Esophagus muscularis mucosa (tissue), 4 donors: ENCODE results near the gene AUTS2. TPM values are rescaled to one million over a fixed set of nuclear protein-coding genes. Genes with fewer than 3 reads are reported as not detected.

Experiments used
- DNase-seq: peaks from one replicate; pipeline ENCODE4 v3.0.0-alpha.2; 2017; ENCODE audit errors: extremely low spot score
- H3K27ac ChIP-seq, 4 donors: fragments of 200-600 bp; sonication (generic); replicated peaks in 1 of 4; 1 replicate in 3 of 4; 2 replicates in 1 of 4; pipeline ENCODE4 v1.5.1; 2016 to 2019; ENCODE audit warnings: mild to moderate bottlenecking in 1 of 4
- H3K27me3 ChIP-seq, 4 donors: fragments of 200-600 bp; sonication (generic); one replicate each; pipeline versions ENCODE4 v1.5.1 to v1.6.0; 2016 to 2019
- H3K36me3 ChIP-seq, 4 donors: fragments of 200-600 bp; sonication (generic); one replicate each; pipeline ENCODE4 v1.5.1; 2016 to 2019
- H3K4me1 ChIP-seq, 4 donors: fragments of 200-600 bp; sonication (generic); one replicate each; pipeline ENCODE4 v1.5.1; 2016 to 2019
- H3K4me3 ChIP-seq, 4 donors: fragments of 200-600 bp; sonication (generic); 1 replicate in 2 of 4; 2 replicates in 2 of 4; pipeline ENCODE4 v1.5.1; 2016 to 2019; ENCODE audit warnings: mild to moderate bottlenecking in 4 of 4, moderate library complexity in 1 of 4
- H3K9me3 ChIP-seq, 4 donors: fragments of 200-600 bp; sonication (generic); 1 replicate in 3 of 4; 2 replicates in 1 of 4; pipeline ENCODE4 v1.5.1; 2016 to 2019
- EP300 ChIP-seq: sonication (generic); formaldehyde crosslinking; IDR thresholded peaks from one replicate; pipeline ENCODE4 v1.6.1; 2017; ENCODE audit warnings: antibody characterized with exemption
- POLR2A ChIP-seq: fragments of 450-650 bp; IDR thresholded peaks from one replicate; pipeline ENCODE4 v1.6.1; 2017; ENCODE audit warnings: antibody characterized with exemption, moderate library complexity, mild to moderate bottlenecking, low read depth
- POLR2AphosphoS5 ChIP-seq, 2 donors: sonication (generic); formaldehyde crosslinking; IDR thresholded peaks; one replicate each; pipeline ENCODE4 v1.6.1; 2017; ENCODE audit warnings: antibody characterized with exemption in 2 of 2
- WGBS: methylation state at CpG from one replicate; pipeline ENCODE4 v1.1.5; 2018; 5-methylcytosine and 5-hydroxymethylcytosine counted together
- intact Hi-C: fragments of 100-400 bp; cut with DNase I; formaldehyde crosslinking; loops from one replicate; pipeline ENCODE4 v1.15.1; 2023
- total RNA-seq, 4 donors: library from RNA; depleted of rRNA; stranded (reverse); fragments of >200 nt; gene quantifications; one replicate each; pipeline versions ENCODE4 v1.1.0 to v1.2.1, GENCODE V29; 2016
- TF ChIP-seq, protein P1 (sequence below), 3 experiments: fragments of 200-600 bp in 2 of 3; fragments of 450-650 bp in 1 of 3; sonication (generic) in 2 of 3; IDR thresholded peaks; one replicate each; pipeline ENCODE4 v1.5.1; 2017 to 2019; ENCODE audit warnings: antibody characterized with exemption in 3 of 3, mild to moderate bottlenecking in 2 of 3, moderate library complexity in 1 of 3

The AUTS2 gene
- total RNA-seq, 4 donors from 2014 or later = 18.5 to 44.9 (median 34.2) TPM

DNA sequence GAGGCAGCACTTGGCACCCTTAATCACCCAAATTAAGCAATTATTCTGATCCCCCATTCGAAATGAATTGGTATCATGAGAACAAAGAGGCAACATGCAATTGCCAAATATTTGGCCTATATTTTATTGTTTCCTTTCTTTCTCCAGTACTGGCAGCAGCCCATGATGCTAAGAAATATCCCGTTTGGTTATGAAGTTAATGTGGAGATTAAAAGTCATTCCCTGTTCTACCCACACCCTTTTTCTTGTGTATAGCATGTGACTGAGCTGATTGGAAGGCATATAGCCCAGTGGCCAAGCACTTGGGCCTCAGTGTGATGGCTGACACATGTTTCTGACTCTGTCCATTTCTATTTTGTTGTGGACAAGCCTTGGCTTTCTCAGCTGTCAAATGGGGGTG, 841.4 kb downstream of the AUTS2 start:
- WGBS = 80% methylated on average over 2 of the region's 2 CpGs
- TF ChIP-seq POLR2AphosphoS5 (IDR thresholded peaks at IDR 0.05) (no peak), POLR2A (no peak), EP300 (no peak)
- TF ChIP-seq, protein P1, sequence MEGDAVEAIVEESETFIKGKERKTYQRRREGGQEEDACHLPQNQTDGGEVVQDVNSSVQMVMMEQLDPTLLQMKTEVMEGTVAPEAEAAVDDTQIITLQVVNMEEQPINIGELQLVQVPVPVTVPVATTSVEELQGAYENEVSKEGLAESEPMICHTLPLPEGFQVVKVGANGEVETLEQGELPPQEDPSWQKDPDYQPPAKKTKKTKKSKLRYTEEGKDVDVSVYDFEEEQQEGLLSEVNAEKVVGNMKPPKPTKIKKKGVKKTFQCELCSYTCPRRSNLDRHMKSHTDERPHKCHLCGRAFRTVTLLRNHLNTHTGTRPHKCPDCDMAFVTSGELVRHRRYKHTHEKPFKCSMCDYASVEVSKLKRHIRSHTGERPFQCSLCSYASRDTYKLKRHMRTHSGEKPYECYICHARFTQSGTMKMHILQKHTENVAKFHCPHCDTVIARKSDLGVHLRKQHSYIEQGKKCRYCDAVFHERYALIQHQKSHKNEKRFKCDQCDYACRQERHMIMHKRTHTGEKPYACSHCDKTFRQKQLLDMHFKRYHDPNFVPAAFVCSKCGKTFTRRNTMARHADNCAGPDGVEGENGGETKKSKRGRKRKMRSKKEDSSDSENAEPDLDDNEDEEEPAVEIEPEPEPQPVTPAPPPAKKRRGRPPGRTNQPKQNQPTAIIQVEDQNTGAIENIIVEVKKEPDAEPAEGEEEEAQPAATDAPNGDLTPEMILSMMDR (IDR thresholded peaks at IDR 0.05) = no peak
- no peak for DNase-seq
- Histone ChIP-seq H3K36me3 (peaks cover 0 to 3% (median 0%) of the 10 kb centered on the region in 4 donors), H3K27me3 (no peaks in the 10 kb centered on the region), H3K27ac (no peak overlapping the region), H3K9me3 (no peaks in the 10 kb centered on the region), H3K4me3 (no peak overlapping the region), H3K4me1 (no peaks in the 10 kb centered on the region)
- intact Hi-C loops = no loop called here

DNA sequence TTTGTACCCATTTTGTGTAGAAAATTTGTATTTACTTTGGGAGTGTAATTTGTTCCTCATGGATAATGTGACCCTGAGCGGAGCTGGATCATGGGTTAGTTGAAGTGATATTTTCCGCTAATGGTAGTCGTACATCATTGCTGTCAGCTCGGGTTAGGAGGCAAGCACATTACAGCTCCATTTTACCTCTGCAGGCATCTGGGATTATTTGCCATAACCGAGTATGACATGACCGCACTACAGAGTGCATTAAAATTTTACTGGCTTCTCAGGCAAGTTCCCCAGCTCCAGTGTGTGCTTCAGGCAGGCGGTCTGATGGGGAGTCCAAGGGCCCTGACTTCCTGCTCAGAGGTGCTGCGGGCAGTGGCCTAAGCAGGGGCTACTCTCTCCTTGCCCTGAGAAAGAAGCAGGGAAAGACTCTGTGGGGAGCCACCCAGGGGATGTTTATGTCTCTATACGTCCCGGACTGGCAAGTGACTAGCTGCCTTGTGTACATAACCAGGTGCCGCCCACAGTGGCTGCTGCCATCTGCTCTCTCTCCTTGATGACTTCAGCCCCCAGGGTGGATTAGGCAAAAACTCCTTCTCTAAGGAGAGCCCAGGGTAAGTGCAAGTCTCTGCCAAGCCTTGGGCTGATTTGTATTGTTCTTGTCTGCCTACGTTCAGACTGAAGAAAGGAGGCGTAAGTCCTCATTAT, 848.3 kb downstream of the AUTS2 start:
- TF ChIP-seq, protein P1 (IDR thresholded peaks at IDR 0.05) = no peak
- TF ChIP-seq POLR2A (no peak), EP300 (no peak), POLR2AphosphoS5 (IDR thresholded peaks at IDR 0.05) (no peak)
- WGBS = 96% methylated on average over 11 of the region's 13 CpGs
- no peak overlapping the region for H3K4me3 ChIP-seq
- H3K4me1 ChIP-seq = no peaks in the 10 kb centered on the region
- intact Hi-C loops = no loop called here
- no peaks in the 10 kb centered on the region for H3K27me3 ChIP-seq
- no peak for DNase-seq
- no peak overlapping the region for H3K27ac ChIP-seq
- no peaks in the 10 kb centered on the region for H3K9me3 ChIP-seq
- no peaks in the 10 kb centered on the region for H3K36me3 ChIP-seq

DNA sequence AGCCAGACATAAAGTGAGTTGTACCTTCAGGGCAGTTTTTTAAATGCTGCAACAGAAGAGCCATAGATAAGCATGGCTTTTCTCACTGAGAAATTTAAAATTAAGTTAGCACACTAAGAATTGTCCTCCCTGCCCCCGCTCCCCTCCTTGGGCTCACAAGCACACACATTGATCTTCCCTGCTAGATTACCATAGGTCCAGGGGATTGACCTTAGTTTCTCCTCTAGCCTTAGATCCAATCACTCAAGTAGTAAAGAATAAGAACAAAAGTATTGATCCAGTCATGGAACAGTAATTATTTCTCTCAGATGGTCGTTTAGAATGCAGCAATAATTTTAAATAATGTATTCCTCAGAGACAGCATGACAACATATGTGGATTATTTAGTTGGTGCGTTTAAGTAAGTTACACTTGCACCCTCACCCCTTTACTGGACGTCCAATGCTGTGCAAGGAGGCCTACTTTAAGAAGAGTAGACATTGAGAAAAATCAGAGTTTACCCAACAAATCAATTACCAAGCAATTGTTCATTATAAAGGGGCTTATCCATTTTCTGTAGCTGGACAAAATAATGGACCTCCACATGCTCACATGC, 850.1 kb downstream of the AUTS2 start:
- 94% methylated on average over 4 of the region's 4 CpGs for WGBS
- Histone ChIP-seq H3K9me3 (no peaks in the 10 kb centered on the region), H3K4me3 (no peak overlapping the region), H3K4me1 (no peaks in the 10 kb centered on the region), H3K27me3 (no peaks in the 10 kb centered on the region), H3K27ac (no peak overlapping the region), H3K36me3 (no peaks in the 10 kb centered on the region)
- TF ChIP-seq POLR2AphosphoS5 (IDR thresholded peaks at IDR 0.05) (no peak), POLR2A (no peak), EP300 (no peak)
- TF ChIP-seq, protein P1 (IDR thresholded peaks at IDR 0.05) = no peak
- intact Hi-C loops = no loop called here
- no peak for DNase-seq

DNA sequence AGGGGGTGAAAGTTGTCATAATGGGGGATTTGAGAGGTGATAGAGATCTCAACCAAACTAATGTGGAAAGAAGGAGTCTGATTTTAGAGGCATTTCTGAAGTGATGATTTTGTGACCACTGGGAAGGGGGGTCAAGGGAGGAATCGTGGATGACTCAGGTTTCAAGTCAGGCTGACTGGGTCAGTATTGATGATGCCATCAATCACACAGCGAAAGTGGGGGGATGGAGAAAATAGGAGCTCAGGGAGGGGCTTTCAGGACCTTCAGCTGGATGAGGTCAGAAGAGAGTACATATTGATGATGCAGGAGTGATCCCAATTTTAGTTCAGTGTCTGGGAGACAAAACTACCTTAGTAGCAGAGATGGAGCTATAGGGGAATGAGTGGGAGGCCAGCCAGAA, 852.5 kb downstream of the AUTS2 start:
- TF ChIP-seq EP300 = no peak
- Histone ChIP-seq H3K36me3 (no peaks in the 10 kb centered on the region), H3K27ac (no peak overlapping the region), H3K9me3 (no peaks in the 10 kb centered on the region), H3K27me3 (no peaks in the 10 kb centered on the region), H3K4me3 (no peak overlapping the region), H3K4me1 (no peaks in the 10 kb centered on the region)
- WGBS = 96% methylated on average over 2 of the region's 2 CpGs
- intact Hi-C loops = no loop called here
- DNase-seq = no peak

DNA sequence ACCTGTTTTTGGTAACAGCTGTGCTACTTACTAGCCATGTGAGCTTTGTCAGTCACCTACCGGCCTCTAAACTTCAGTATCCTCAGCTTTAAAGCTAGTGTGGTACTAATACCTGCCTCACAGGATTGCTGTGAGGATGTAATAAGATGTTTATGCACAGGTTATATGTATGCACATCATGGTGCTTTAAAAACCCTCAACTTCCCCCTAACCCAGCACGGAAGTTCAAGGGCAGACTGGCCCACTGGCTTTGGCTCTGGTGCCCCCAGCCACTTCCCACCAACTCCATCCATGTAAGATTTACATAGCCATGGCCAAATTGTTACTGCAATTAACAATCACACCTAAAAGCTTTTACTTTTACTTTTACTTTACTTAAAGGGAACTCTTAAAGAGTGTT, 857.6 kb downstream of the AUTS2 start:
- Histone ChIP-seq H3K9me3 (no peaks in the 10 kb centered on the region), H3K36me3 (no peaks in the 10 kb centered on the region), H3K27ac (no peak overlapping the region), H3K4me1 (peaks cover 10 to 17% (median 11%) of the 10 kb centered on the region in 4 donors), H3K27me3 (no peaks in the 10 kb centered on the region), H3K4me3 (no peak overlapping the region)
- no peak for DNase-seq
- TF ChIP-seq, protein P1 (IDR thresholded peaks at IDR 0.05) = no peak
- TF ChIP-seq POLR2A (no peak), EP300 (no peak), POLR2AphosphoS5 (IDR thresholded peaks at IDR 0.05) (no peak)
- intact Hi-C loops = no loop called here
- 95% methylated on average over 2 of the region's 2 CpGs for WGBS
